Osteocyte (in vitro differentiated cells): Measurements from ENCODE around the gene SEMA3C. TPM values are rescaled to one million over a fixed set of nuclear protein-coding genes. Genes with fewer than 3 reads are reported as not detected.

ENCODE experiments used
- DNase-seq: peaks from one replicate; pipeline ENCODE4 v3.0.0; 2021; ENCODE audit warnings: mixed read lengths; ENCODE audit not compliant: unreplicated experiment; ENCODE audit errors: extremely low spot score
- H3K27ac Mint-ChIP-seq: one replicate; pipeline ENCODE4 v1.8.0; 2021; ENCODE audit warnings: mild to moderate bottlenecking, mixed read lengths; ENCODE audit not compliant: unreplicated experiment
- H3K27me3 Mint-ChIP-seq: one replicate; pipeline ENCODE4 v1.8.0; 2021; ENCODE audit warnings: mixed read lengths; ENCODE audit not compliant: unreplicated experiment
- H3K36me3 Mint-ChIP-seq: one replicate; pipeline ENCODE4 v1.8.0; 2021; ENCODE audit warnings: mixed read lengths; ENCODE audit not compliant: unreplicated experiment
- H3K4me1 Mint-ChIP-seq: one replicate; pipeline ENCODE4 v1.8.0; 2021; ENCODE audit warnings: mixed read lengths; ENCODE audit not compliant: unreplicated experiment
- H3K4me3 Mint-ChIP-seq: one replicate; pipeline ENCODE4 v1.8.0; 2021; ENCODE audit warnings: mild to moderate bottlenecking, moderate library complexity, mixed read lengths; ENCODE audit not compliant: unreplicated experiment
- H3K9me3 Mint-ChIP-seq: one replicate; pipeline ENCODE4 v1.8.0; 2021; ENCODE audit warnings: mixed read lengths; ENCODE audit not compliant: unreplicated experiment
- CTCF ChIP-seq: fragments of 200-600 bp; sonication (generic); IDR thresholded peaks from 2 replicates; pipeline ENCODE4 v1.5.0; 2021; ENCODE audit warnings: antibody characterized with exemption, mild to moderate bottlenecking, moderate library complexity
- total RNA-seq: library from RNA; stranded (reverse); gene quantifications from 2 replicates; pipeline ENCODE4 v1.2.1, GENCODE V29; 2021

SEMA3C gene
- total RNA-seq, 1 donor from 2014 or later: 74.1 TPM

DNA sequence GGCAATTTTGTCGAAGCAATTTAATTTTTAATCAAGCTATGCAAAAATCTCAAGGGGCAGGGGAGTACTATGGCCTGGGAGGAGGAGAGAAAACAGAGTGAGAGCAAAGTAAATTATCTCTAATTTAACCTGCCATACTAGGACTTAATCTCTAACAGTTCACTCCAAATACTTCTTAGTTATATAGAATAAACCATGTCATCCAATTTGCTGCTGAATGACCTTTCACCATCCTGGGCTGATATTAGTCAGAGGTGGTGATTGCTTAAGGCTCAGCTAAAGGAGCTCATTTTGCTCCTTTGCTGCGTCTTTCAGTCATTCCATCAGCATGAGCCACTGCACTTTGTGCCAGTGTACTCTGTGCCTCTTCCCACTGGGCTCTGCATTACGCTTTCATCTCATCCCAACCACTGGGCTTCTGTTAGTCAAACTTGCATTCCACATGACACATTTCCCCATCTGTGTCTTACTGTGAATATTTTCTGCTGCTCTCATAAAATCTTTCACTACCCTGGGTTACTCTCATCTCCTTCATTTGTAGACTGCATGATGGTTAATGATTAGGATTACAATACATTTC is 196.1 kb downstream of the SEMA3C start:
- no peaks in the 10 kb centered on the region for H3K9me3 Mint-ChIP-seq
- H3K4me1 Mint-ChIP-seq: peaks cover 53% of the 10 kb centered on the region
- H3K4me3 Mint-ChIP-seq: peak overlapping the region; percentile 26
- no peaks in the 10 kb centered on the region for H3K27me3 Mint-ChIP-seq
- H3K36me3 Mint-ChIP-seq: no peaks in the 10 kb centered on the region
- H3K27ac Mint-ChIP-seq: peak overlapping the region; percentile 91
- DNase-seq: no peak
- TF ChIP-seq CTCF: no peak

- Mint-ChIP-seq H3K27ac (peak overlapping the region; percentile 91), H3K9me3 (no peaks in the 10 kb centered on the region), H3K27me3 (no peaks in the 10 kb centered on the region), H3K4me1 (peaks cover 53% of the 10 kb centered on the region), H3K4me3 (peak overlapping the region; percentile 26), H3K36me3 (no peaks in the 10 kb centered on the region)
- TF ChIP-seq CTCF: no peak
- DNase-seq: no peak
Observed at GRCh38 chr7:80721883-80722615, 196.8 kb downstream of the SEMA3C start.

DNA sequence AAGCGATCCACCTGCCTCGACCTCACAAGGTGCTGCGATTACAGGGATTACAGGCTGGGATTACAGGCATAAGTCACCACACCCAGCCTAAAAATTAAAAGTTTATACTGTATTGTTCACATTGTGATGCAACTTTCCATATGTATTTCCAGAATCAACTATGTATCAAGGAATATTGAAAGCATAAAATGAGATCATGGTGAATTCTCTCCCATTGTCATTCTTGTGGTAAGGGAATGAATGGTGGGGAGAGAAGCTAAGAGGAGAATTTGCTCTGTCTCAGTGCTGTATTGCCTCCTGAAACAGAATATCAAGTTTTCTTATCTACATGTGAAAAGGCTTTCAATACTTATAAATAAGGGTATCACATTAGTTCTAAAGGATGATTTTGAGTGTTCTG is 198.7 kb downstream of the SEMA3C start:
- H3K4me1 Mint-ChIP-seq: peaks cover 47% of the 10 kb centered on the region
- H3K4me3 Mint-ChIP-seq: no peak overlapping the region

GRCh38 chr7:80719261-80719660 is 199.6 kb downstream of the SEMA3C start:
- no peaks in the 10 kb centered on the region for H3K36me3 Mint-ChIP-seq
- no peak overlapping the region for H3K27ac Mint-ChIP-seq
- H3K4me3 Mint-ChIP-seq: no peak overlapping the region
- no peak for DNase-seq
- H3K27me3 Mint-ChIP-seq: no peaks in the 10 kb centered on the region
- TF ChIP-seq CTCF: no peak
- H3K4me1 Mint-ChIP-seq: peaks cover 38% of the 10 kb centered on the region
- H3K9me3 Mint-ChIP-seq: no peaks in the 10 kb centered on the region

More for the DNA sequence above, 198.7 kb downstream of the SEMA3C start:
- Mint-ChIP-seq H3K27ac (no peak overlapping the region), H3K9me3 (no peaks in the 10 kb centered on the region), H3K36me3 (no peaks in the 10 kb centered on the region), H3K27me3 (no peaks in the 10 kb centered on the region)
- no peak for DNase-seq
- no peak for TF ChIP-seq CTCF

DNA sequence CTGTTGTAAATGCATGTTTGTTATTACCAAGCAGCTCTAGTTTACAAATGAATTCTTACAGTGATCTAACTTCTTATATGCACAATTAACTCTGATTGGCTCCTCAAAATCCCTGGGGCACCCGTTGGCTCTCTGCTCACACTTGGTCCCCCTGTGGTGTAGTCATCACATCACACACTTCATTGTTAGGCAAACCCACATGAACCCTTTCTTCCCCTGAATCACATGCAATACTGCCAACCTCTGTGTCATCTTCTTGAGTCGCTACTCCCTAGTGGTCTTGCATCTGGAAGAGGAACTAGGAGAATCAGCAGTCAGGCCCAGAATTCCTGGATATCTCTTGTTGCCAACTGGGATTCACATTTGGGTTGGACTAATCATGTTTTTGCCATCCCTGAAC is 207.3 kb downstream of the SEMA3C start:
- Mint-ChIP-seq H3K9me3 (no peaks in the 10 kb centered on the region), H3K4me3 (no peak overlapping the region), H3K4me1 (no peaks in the 10 kb centered on the region), H3K27ac (no peak overlapping the region), H3K27me3 (no peaks in the 10 kb centered on the region), H3K36me3 (no peaks in the 10 kb centered on the region)
- no peak for DNase-seq
- TF ChIP-seq CTCF: no peak
